HG02759 (cell line): ENCODE measurements around the gene TIMM10.

ENCODE experiments used
- ATAC-seq: cut with Tn5 transposase; IDR thresholded peaks from one replicate; pipeline ENCODE4 v1.9.1; 2021; ENCODE audit warnings: mild to moderate bottlenecking, moderate library complexity; ENCODE audit not compliant: unreplicated experiment

Gene TIMM10

GRCh38 chr11:57485217-57485990 is 45.1 kb downstream of the TIMM10 start:
- ATAC-seq, result no peak

GRCh38 chr11:57484141-57484710 is 46.3 kb downstream of the TIMM10 start:
- peak; percentile 66 for ATAC-seq

- no peak for ATAC-seq
Observed at GRCh38 chr11:57483562-57483918, 47.0 kb downstream of the TIMM10 start.

- peak; percentile 66 for ATAC-seq
Observed at GRCh38 chr11:57482782-57483561, 47.6 kb downstream of the TIMM10 start.

GRCh38 chr11:57481915-57482781 is 48.4 kb downstream of the TIMM10 start:
- no peak for ATAC-seq

- no peak for ATAC-seq
Observed at GRCh38 chr11:57481315-57481714, 49.2 kb downstream of the TIMM10 start.

GRCh38 chr11:57480409-57481137 is 50.0 kb downstream of the TIMM10 start:
- ATAC-seq, result peak; percentile 26

- no peak for ATAC-seq
Observed at GRCh38 chr11:57479911-57480310, 50.6 kb downstream of the TIMM10 start.

- ATAC-seq, result no peak
Observed at GRCh38 chr11:57479021-57479663, 51.4 kb downstream of the TIMM10 start.
